Kidney epithelial cell (primary cell): ENCODE data around the gene PCBP3. TPM values are rescaled to one million over a fixed set of nuclear protein-coding genes. Genes with fewer than 3 reads are reported as not detected.
"Not testable (repeated sequence)": the region's sequence is repeated elsewhere in the genome, so short reads cannot be mapped to it uniquely, and the experiment has no call there.

Source experiments
- DNase-seq: peaks from one replicate; pipeline ENCODE4 v3.0.0-alpha.2; 2010; ENCODE audit warnings: low read depth
- H3K27me3 ChIP-seq: 2 replicates; pipeline ENCODE4 v1.6.0; 2011; ENCODE audit warnings: low read length; ENCODE audit not compliant: control insufficient read depth, insufficient read depth
- H3K36me3 ChIP-seq: 2 replicates; pipeline ENCODE4 v1.5.1; 2011; ENCODE audit warnings: low read length; ENCODE audit not compliant: control insufficient read depth, insufficient read depth
- H3K4me3 ChIP-seq: 2 replicates; pipeline ENCODE4 v1.5.1; 2011; ENCODE audit warnings: low read depth, mild to moderate bottlenecking, control low read depth, low read length
- total RNA-seq: library from RNA; depleted of rRNA; stranded (reverse); fragments of >200 nt; gene quantifications from 2 replicates; pipeline ENCODE4 v1.2.3, GENCODE V29; 2015
- TF ChIP-seq, protein P1 (sequence below): IDR thresholded peaks from 2 replicates; pipeline ENCODE4 v1.5.1; 2011; ENCODE audit warnings: mild to moderate bottlenecking, moderate library complexity, low read length, control low read depth, inconsistent platforms; ENCODE audit not compliant: insufficient read depth, poor library complexity, severe bottlenecking

The PCBP3 gene
- total RNA-seq, 1 donor from 2014 or later = 1.3 TPM

DNA sequence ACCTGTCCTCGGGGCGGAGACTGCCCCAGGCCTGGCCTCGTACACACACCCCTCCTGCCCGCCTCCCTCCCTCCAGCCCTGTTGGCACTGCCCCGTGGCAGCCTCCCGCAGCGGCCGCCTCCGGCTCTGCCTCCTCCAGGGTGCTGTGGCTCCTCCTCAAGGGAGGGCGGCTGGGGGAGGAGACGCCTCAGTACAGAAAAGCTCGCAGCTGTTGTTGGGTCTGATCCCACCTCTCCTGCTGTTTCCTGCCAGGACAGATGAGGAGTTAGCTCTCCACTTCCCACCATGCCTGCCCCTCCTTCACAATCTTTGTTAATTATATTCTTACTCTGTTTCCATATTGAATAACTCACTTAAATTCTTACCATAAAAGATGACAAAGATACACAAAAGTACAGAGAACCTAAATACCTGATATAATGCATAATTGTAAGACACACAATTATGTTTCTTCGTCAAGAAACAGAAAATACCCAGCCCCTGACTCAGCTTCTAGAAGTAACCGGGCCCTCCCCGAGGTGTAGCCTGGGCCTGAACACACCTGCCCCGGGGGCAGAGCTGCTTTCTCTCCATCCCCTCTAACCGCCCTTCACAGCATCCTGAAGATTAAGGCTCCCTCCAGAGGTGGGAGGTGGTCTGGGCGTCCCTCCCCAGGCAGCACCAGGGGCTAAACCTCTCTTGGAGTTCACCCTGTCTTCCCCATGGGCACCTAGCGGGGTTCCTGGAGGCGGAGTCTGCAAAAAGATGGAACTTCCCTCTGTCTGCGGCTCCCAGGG, 307.4 kb downstream of the PCBP3 start:
- TF ChIP-seq, protein P1, sequence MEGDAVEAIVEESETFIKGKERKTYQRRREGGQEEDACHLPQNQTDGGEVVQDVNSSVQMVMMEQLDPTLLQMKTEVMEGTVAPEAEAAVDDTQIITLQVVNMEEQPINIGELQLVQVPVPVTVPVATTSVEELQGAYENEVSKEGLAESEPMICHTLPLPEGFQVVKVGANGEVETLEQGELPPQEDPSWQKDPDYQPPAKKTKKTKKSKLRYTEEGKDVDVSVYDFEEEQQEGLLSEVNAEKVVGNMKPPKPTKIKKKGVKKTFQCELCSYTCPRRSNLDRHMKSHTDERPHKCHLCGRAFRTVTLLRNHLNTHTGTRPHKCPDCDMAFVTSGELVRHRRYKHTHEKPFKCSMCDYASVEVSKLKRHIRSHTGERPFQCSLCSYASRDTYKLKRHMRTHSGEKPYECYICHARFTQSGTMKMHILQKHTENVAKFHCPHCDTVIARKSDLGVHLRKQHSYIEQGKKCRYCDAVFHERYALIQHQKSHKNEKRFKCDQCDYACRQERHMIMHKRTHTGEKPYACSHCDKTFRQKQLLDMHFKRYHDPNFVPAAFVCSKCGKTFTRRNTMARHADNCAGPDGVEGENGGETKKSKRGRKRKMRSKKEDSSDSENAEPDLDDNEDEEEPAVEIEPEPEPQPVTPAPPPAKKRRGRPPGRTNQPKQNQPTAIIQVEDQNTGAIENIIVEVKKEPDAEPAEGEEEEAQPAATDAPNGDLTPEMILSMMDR = no peak
- no peak overlapping the region for H3K4me3 ChIP-seq

DNA sequence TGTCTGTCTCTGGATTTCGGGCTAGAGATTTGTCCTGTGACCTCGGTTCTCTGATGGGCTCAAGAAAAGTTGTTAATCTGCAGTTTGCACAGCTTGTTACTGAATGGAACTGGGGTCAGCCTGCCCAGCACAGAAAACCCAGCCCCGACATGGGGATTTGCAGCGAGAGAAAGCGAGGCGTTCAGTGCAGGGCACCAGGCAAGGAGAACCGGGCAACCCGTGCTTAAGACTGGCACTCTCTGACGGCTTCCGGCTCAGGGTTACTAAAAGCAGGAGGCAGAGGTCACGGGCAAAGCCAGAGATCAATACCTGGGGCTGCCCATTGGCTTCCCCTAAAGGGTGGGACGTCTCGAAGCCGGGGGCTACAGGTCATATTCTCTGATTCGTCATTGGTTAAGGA, 308.2 kb downstream of the PCBP3 start:
- TF ChIP-seq, protein P1 = no peak
- no peak overlapping the region for H3K4me3 ChIP-seq
- DNase-seq = no peak
- H3K27me3 ChIP-seq = peaks cover 16% of the 10 kb centered on the region
- no peaks in the 10 kb centered on the region for H3K36me3 ChIP-seq

More for the DNA sequence above, 307.4 kb downstream of the PCBP3 start:
- no peaks in the 10 kb centered on the region for H3K36me3 ChIP-seq
- DNase-seq = no peak
- peaks cover 16% of the 10 kb centered on the region for H3K27me3 ChIP-seq

DNA sequence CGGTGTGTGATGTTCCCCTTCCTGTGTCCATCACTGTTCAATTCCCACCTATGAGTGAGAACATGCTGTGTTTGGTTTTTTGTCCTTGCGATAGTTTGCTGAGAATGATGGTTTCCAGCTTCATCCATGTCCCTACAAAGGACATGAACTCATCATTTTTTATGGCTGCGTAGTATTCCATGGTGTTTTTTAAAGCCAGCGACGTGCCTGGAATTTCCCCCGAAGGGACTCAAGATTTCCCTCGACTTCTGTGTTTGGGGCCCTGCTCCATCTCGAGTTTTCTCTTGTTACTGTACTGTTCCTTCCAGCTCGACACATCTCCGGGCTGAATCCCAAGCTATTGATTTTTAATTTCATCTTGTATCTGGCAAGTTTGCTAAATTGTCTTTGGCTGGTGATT, 309.0 kb downstream of the PCBP3 start:
- not testable (repeated sequence) for DNase-seq, H3K4me3 ChIP-seq, H3K36me3 ChIP-seq
- H3K27me3 ChIP-seq = peaks cover 16% of the 10 kb centered on the region

DNA sequence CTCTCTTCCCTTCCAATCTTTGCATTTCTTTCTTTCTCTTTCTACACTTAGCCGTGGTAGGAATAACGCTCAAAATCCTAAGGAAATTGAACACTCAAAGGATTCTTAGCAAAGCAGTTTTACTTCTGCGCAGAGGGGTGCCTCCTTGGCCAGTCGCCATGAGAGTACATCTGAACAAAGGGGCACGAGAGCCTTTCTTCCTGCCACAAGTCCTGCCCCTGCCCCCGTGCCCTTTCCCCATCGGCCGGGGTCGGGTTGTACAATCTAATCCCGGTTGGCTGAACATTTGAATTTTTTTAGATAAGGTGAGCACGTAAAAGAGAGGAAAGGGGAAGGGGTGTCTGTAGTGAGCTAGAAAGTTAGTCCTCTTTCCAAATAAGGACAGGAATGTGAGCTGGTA, 309.4 kb downstream of the PCBP3 start:
- Histone ChIP-seq H3K27me3 (peaks cover 16% of the 10 kb centered on the region), H3K36me3 (no peaks in the 10 kb centered on the region), H3K4me3 (no peak overlapping the region)
- DNase-seq = no peak
- TF ChIP-seq, protein P1 = no peak

DNA sequence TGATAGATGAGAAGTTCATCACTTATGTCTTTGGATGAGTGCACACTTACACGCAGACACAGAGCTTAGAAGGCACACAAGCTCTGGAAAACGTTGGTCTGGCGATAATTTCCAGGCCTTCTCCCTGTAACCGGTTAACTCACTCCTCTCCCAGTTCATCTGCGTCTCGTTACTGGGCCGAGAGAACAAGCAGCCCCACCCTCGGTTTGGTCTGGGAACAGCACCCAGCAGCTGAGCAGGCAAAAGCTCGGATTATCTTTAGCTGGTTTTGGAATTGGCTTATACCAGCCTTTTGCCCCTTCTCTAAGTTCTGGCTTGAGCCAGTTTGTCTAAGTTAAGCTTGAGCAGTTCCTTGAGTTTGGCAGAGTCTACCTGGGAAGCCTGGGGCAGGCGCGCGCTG, 310.7 kb downstream of the PCBP3 start:
- no peak for DNase-seq
- no peaks in the 10 kb centered on the region for H3K36me3 ChIP-seq
- H3K27me3 ChIP-seq = peaks cover 11% of the 10 kb centered on the region
- no peak overlapping the region for H3K4me3 ChIP-seq
- TF ChIP-seq, protein P1 = no peak

DNA sequence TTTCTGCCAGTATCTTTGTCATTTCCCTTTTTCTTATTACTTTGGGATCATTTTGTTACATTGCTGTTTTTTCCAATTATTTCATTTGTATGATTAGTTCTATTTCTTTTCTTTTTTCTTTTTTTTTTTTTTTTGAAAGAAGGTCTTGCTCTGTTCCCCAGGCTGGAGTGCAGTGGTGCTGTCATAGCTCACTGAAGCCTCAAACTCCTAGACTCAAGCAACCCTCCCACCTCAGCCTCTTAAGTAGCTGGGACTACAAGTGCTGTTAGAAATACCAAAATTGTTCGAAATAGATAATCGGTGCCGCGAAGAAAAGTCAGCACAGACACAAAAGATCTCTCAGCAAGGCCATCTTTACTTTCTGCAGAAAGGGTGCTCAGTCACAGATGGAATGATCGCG, 311.4 kb downstream of the PCBP3 start:
- no peak for DNase-seq
- H3K27me3 ChIP-seq = peaks cover 10% of the 10 kb centered on the region
- H3K36me3 ChIP-seq = no peaks in the 10 kb centered on the region
- TF ChIP-seq, protein P1 = no peak
- H3K4me3 ChIP-seq = no peak overlapping the region
